Liver (tissue), 9 donors: ENCODE data around the gene WDR37. TPM values are rescaled to one million over a fixed set of nuclear protein-coding genes. Genes with fewer than 3 reads are reported as not detected.

Experiments used
- DNase-seq: peaks from one replicate; pipeline ENCODE4 v3.0.0-alpha.2; 2017; ENCODE audit warnings: low spot score
- H3K27ac ChIP-seq, 2 donors: one replicate each; pipeline ENCODE4 v1.7.0; 2013; ENCODE audit warnings: inconsistent platforms in 2 of 2, low read length in 2 of 2, control low read depth in 1 of 2, low read depth in 1 of 2, mild to moderate bottlenecking in 1 of 2
- H3K27me3 ChIP-seq, 4 donors: one replicate each; pipeline versions ENCODE4 v1.6.1 to v1.7.0; 2013; ENCODE audit warnings: low read length in 3 of 4, inconsistent platforms in 1 of 4, mild to moderate bottlenecking in 1 of 4, moderate library complexity in 1 of 4; ENCODE audit not compliant: control insufficient read depth in 4 of 4, insufficient read depth in 4 of 4
- H3K36me3 ChIP-seq, 4 donors: one replicate each; pipeline versions ENCODE4 v1.6.1 to v1.7.0; 2013; ENCODE audit warnings: low read length in 3 of 4, mild to moderate bottlenecking in 3 of 4, low read depth in 1 of 4, moderate library complexity in 1 of 4; ENCODE audit not compliant: control insufficient read depth in 4 of 4, insufficient read depth in 3 of 4
- H3K4me1 ChIP-seq, 4 donors: one replicate each; pipeline versions ENCODE4 v1.6.1 to v1.7.0; 2013; ENCODE audit warnings: low read length in 3 of 4, mild to moderate bottlenecking in 3 of 4, moderate library complexity in 1 of 4; ENCODE audit not compliant: control insufficient read depth in 4 of 4, insufficient read depth in 4 of 4
- H3K4me3 ChIP-seq, 3 donors: one replicate each; pipeline versions ENCODE4 v1.6.1 to v1.7.0; 2013; ENCODE audit warnings: low read length in 3 of 3, control low read depth in 1 of 3, low read depth in 1 of 3, mild to moderate bottlenecking in 1 of 3
- H3K9ac ChIP-seq, 2 donors: one replicate each; pipeline ENCODE4 v1.7.0; 2013; ENCODE audit warnings: low read length in 2 of 2, mild to moderate bottlenecking in 2 of 2, moderate library complexity in 2 of 2, control low read depth in 1 of 2, low read depth in 1 of 2
- H3K9me3 ChIP-seq, 4 donors: one replicate each; pipeline versions ENCODE4 v1.6.1 to v1.7.0; 2013; ENCODE audit warnings: low read length in 3 of 4; ENCODE audit not compliant: control insufficient read depth in 4 of 4
- EGR1 ChIP-seq, 2 donors: IDR thresholded peaks; 2 replicates each; pipeline ENCODE4 v1.6.1; 2016 to 2018; ENCODE audit warnings: antibody characterized with exemption in 2 of 2, low read depth in 2 of 2
- FOXA1 ChIP-seq: IDR thresholded peaks from 2 replicates; pipeline ENCODE4 v1.6.1; 2016; ENCODE audit warnings: antibody characterized with exemption
- FOXA2 ChIP-seq: IDR thresholded peaks from 2 replicates; pipeline ENCODE4 v1.6.1; 2016; ENCODE audit warnings: antibody characterized with exemption
- GABPA ChIP-seq, 2 donors: IDR thresholded peaks in 1 of 2; conservative IDR thresholded peaks in 1 of 2; 2 replicates each; pipeline ENCODE4 v1.6.1; 2016; ENCODE audit warnings: antibody characterized with exemption in 2 of 2, mild to moderate bottlenecking in 1 of 2, moderate library complexity in 1 of 2
- HNF4A ChIP-seq, 2 donors: conservative IDR thresholded peaks; 2 replicates each; pipeline ENCODE4 v1.6.1; 2016; ENCODE audit warnings: antibody characterized with exemption in 2 of 2, mild to moderate bottlenecking in 2 of 2
- HNF4G ChIP-seq: IDR thresholded peaks from 2 replicates; pipeline ENCODE4 v1.6.1; 2016; ENCODE audit warnings: antibody characterized with exemption
- JUND ChIP-seq, 2 donors: IDR thresholded peaks; 2 replicates each; pipeline ENCODE4 v1.6.1; 2016; ENCODE audit warnings: antibody characterized with exemption in 2 of 2
- NR2F2 ChIP-seq: IDR thresholded peaks from 2 replicates; pipeline ENCODE4 v1.6.1; 2016; ENCODE audit warnings: antibody characterized with exemption
- RAD21 ChIP-seq, 2 donors: IDR thresholded peaks; 2 replicates each; pipeline ENCODE4 v1.6.1; 2016; ENCODE audit warnings: antibody characterized with exemption in 2 of 2, mild to moderate bottlenecking in 2 of 2
- RXRA ChIP-seq, 2 donors: IDR thresholded peaks; 2 replicates each; pipeline ENCODE4 v1.6.1; 2017 to 2018; ENCODE audit warnings: antibody characterized with exemption in 2 of 2, mild to moderate bottlenecking in 1 of 2
- SP1 ChIP-seq: IDR thresholded peaks from 2 replicates; pipeline ENCODE4 v1.6.1; 2018; ENCODE audit warnings: antibody characterized with exemption, mild to moderate bottlenecking
- TAF1 ChIP-seq: conservative IDR thresholded peaks from 2 replicates; pipeline ENCODE4 v1.6.1; 2016; ENCODE audit warnings: antibody characterized with exemption, mild to moderate bottlenecking
- WGBS: extraction: QIAGEN DNeasy Blood & Tissue Kit; methylation state at CpG from one replicate; pipeline ENCODE4 v1.1.7; 2013; 5-methylcytosine and 5-hydroxymethylcytosine counted together
- polyA plus RNA-seq, 2 donors: library from polyadenylated mRNA; stranded (reverse) in 1 of 2; unstranded in 1 of 2; fragments of 200-250 nt in 1 of 2; fragments of >200 nt in 1 of 2; fragmentation: Nextera tagmentation in 1 of 2; extraction: Ambion mirVana in 1 of 2; gene quantifications; one replicate each; pipeline versions ENCODE4 v1.2.1 to v1.2.3, GENCODE V29; 2013 to 2015
- total RNA-seq, 2 donors: library from RNA; depleted of rRNA; stranded (reverse); fragments of >200 nt; gene quantifications; one replicate each; pipeline ENCODE4 v1.2.3, GENCODE V29; 2014
- TF ChIP-seq, protein P1 (sequence below): IDR thresholded peaks from 2 replicates; pipeline ENCODE4 v1.6.1; 2016; ENCODE audit warnings: antibody characterized with exemption
- TF ChIP-seq, protein P2 (sequence below): IDR thresholded peaks from 2 replicates; pipeline ENCODE4 v1.6.1; 2016; ENCODE audit warnings: antibody characterized with exemption
- TF ChIP-seq, protein P3 (sequence below): fragments of 150-350 bp; IDR thresholded peaks from 2 replicates; pipeline ENCODE4 v1.5.1; 2017; ENCODE audit warnings: improper control_type of control experiment, low read depth, low read length; ENCODE audit not compliant: missing input control
- TF ChIP-seq, protein P4 (sequence below): IDR thresholded peaks from 2 replicates; pipeline ENCODE4 v1.6.1; 2016; ENCODE audit warnings: antibody characterized with exemption
- donor health status: healthy.
- donor health status: healthy.
- donor health status: healthy.
- donor health status: healthy.
- donor health status: healthy.

Gene WDR37
- total and polyA plus RNA-seq, 4 donors, result 3.6 to 12.1 (median 5.6) TPM

DNA sequence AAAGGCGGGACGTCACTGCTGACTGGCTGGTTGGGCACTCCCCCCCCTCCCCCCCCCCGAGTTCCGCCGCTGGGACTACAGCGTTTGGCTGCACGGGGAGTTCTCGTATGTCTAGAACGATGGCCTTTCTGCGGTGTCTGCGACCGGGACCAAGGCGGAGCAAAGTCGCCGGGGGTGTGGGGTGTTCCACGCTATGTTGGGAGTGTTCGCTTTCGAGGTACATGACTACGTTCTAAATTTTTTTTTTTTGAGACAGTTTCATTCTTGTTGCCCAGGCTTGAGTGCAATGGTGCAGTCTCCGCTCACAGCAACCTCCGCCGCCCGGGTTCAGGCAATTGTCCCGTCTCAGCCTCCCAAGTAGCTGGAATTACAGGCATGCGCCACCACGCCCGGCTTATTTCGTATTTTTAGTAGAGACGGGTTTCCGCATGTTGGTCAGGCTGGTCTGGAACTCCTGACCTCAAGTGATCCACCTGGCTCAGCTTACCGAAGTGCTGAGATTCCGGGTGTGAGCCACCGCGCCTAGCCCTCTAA, 6.7 kb upstream of the WDR37 start:
- Histone ChIP-seq H3K9ac (peak overlapping the region; percentile 12 to 97), H3K27me3 (no peaks in the 10 kb centered on the region), H3K4me3 (peak overlapping the region; percentile 73 to 90 (median 81)), H3K27ac (peak overlapping the region; percentile 96 to 99), H3K9me3 (no peaks in the 10 kb centered on the region), H3K4me1 (peaks cover 0 to 67% (median 38%) of the 10 kb centered on the region in 4 donors), H3K36me3 (peaks cover 2 to 6% (median 2%) of the 10 kb centered on the region in 4 donors)
- no peak for DNase-seq
- TF ChIP-seq EGR1 (IDR thresholded peaks at IDR 0.05; ENCODE audit: low read depth in 2 of 2) (no peak), FOXA1 (no peak), RAD21 (IDR thresholded peaks at IDR 0.05) (no peak), FOXA2 (no peak), NR2F2 (no peak), TAF1 (no peak), HNF4G (no peak), SP1 (no peak), GABPA (IDR thresholded peaks at IDR 0.05 in 1 of 2, conservative IDR thresholded peaks at IDR 0.05 in 1 of 2) (no peak), HNF4A (conservative IDR thresholded peaks at IDR 0.05) (no peak)
- TF ChIP-seq, protein P1, sequence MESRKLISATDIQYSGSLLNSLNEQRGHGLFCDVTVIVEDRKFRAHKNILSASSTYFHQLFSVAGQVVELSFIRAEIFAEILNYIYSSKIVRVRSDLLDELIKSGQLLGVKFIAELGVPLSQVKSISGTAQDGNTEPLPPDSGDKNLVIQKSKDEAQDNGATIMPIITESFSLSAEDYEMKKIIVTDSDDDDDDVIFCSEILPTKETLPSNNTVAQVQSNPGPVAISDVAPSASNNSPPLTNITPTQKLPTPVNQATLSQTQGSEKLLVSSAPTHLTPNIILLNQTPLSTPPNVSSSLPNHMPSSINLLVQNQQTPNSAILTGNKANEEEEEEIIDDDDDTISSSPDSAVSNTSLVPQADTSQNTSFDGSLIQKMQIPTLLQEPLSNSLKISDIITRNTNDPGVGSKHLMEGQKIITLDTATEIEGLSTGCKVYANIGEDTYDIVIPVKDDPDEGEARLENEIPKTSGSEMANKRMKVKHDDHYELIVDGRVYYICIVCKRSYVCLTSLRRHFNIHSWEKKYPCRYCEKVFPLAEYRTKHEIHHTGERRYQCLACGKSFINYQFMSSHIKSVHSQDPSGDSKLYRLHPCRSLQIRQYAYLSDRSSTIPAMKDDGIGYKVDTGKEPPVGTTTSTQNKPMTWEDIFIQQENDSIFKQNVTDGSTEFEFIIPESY, result no peak
- TF ChIP-seq, protein P2, sequence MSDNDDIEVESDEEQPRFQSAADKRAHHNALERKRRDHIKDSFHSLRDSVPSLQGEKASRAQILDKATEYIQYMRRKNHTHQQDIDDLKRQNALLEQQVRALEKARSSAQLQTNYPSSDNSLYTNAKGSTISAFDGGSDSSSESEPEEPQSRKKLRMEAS, result no peak
- under 1% methylated on average over 34 of the region's 34 CpGs for WGBS

DNA sequence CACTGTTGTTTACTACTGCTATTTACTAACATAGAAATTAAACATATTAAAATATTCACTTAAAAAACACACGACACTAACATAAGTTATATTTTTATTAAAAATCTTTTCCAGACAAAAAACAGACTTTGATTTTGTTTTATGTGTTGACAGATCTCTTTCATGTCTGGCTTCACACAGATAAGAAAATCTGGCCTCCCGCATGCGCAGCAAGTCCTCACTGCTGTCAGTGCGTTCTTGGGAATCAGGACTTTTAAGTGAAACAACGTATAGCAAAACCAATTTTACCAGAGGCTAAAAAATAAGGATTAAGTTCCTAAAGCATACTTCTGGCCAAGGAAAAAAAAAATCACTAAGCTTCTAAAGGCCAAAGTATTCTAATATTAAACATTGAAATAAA, 6.0 kb upstream of the WDR37 start:
- Histone ChIP-seq H3K4me1 (peaks cover 0 to 67% (median 44%) of the 10 kb centered on the region in 4 donors), H3K4me3 (peak overlapping the region; percentile 73 to 90 (median 81)), H3K36me3 (peaks cover 2 to 6% (median 2%) of the 10 kb centered on the region in 4 donors), H3K9ac (peak overlapping the region; percentile 12 to 97), H3K27me3 (no peaks in the 10 kb centered on the region), H3K27ac (peak overlapping the region; percentile 96 to 99), H3K9me3 (no peaks in the 10 kb centered on the region)
- no peak for DNase-seq
- WGBS, result 11% methylated on average over 5 of the region's 5 CpGs
- TF ChIP-seq FOXA2, result no peak
- TF ChIP-seq, protein P3, sequence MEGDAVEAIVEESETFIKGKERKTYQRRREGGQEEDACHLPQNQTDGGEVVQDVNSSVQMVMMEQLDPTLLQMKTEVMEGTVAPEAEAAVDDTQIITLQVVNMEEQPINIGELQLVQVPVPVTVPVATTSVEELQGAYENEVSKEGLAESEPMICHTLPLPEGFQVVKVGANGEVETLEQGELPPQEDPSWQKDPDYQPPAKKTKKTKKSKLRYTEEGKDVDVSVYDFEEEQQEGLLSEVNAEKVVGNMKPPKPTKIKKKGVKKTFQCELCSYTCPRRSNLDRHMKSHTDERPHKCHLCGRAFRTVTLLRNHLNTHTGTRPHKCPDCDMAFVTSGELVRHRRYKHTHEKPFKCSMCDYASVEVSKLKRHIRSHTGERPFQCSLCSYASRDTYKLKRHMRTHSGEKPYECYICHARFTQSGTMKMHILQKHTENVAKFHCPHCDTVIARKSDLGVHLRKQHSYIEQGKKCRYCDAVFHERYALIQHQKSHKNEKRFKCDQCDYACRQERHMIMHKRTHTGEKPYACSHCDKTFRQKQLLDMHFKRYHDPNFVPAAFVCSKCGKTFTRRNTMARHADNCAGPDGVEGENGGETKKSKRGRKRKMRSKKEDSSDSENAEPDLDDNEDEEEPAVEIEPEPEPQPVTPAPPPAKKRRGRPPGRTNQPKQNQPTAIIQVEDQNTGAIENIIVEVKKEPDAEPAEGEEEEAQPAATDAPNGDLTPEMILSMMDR, result no peak
- TF ChIP-seq HNF4G, result no peak
- no peak for TF ChIP-seq JUND (IDR thresholded peaks at IDR 0.05)
- no peak for TF ChIP-seq HNF4A (conservative IDR thresholded peaks at IDR 0.05)
- TF ChIP-seq EGR1 (IDR thresholded peaks at IDR 0.05; ENCODE audit: low read depth in 2 of 2), result no peak
- TF ChIP-seq, protein P4, sequence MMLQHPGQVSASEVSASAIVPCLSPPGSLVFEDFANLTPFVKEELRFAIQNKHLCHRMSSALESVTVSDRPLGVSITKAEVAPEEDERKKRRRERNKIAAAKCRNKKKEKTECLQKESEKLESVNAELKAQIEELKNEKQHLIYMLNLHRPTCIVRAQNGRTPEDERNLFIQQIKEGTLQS, result no peak
- no peak for TF ChIP-seq RXRA (IDR thresholded peaks at IDR 0.05)
